MCF 10A (cell line): ENCODE measurements around the gene REV3L. TPM values are rescaled to one million over a fixed set of nuclear protein-coding genes. Genes with fewer than 3 reads are reported as not detected.

Source experiments
- total RNA-seq: library from RNA; stranded (reverse); gene quantifications from 2 replicates; pipeline ENCODE4 v1.2.3, GENCODE V29; 2022

Gene REV3L
- total RNA-seq, 1 experiment from 2014 or later = 31.2 TPM

Other genes starting within 250 kb of the REV3L start
- 56.8 and 57.9 TPM in 2 replicates for gene TRAF3IP2, start 122.7 kb upstream of the REV3L start, total RNA-seq